SK-N-SH treated with all-trans-retinoic acid at 6 μM for 48 hours (cell line): ENCODE measurements around the gene CDK14.

Experiments used
- ATAC-seq: fragments of 200-7000 bp; cut with Tn5 transposase; 3 replicates; pipeline ENCODE4 v1.9.1; 2020; ENCODE audit warnings: mild to moderate bottlenecking, moderate library complexity
- ARNTL ChIP-seq: fragments of 450-650 bp; formaldehyde crosslinking; IDR thresholded peaks from 2 replicates; pipeline ENCODE4 v1.5.0; 2020; ENCODE audit warnings: low read depth, mild to moderate bottlenecking, moderate library complexity, borderline replicate concordance
- BACH2 ChIP-seq: fragments of 250-450 bp; sonication (Bioruptor Pico); IDR thresholded peaks from 2 replicates; pipeline ENCODE4 v1.9.0; 2021; ENCODE audit warnings: mild to moderate bottlenecking, borderline replicate concordance
- CSDC2 ChIP-seq: fragments of 250-450 bp; sonication (Bioruptor Pico); IDR thresholded peaks from 2 replicates; pipeline ENCODE4 v1.5.0; 2020; ENCODE audit warnings: mild to moderate bottlenecking, moderate library complexity
- ESRRG ChIP-seq: fragments of 250-450 bp; sonication (Bioruptor Pico); IDR thresholded peaks from 2 replicates; pipeline ENCODE4 v1.6.1; 2021; ENCODE audit warnings: mild to moderate bottlenecking
- GLIS3 ChIP-seq: fragments of 250-450 bp; sonication (Bioruptor Pico); IDR thresholded peaks from 2 replicates; pipeline ENCODE4 v1.5.0; 2020; ENCODE audit warnings: mild to moderate bottlenecking, moderate library complexity
- ISL1 ChIP-seq: fragments of 250-450 bp; sonication (Bioruptor Pico); IDR thresholded peaks from 2 replicates; pipeline ENCODE4 v2.1.2; 2022; ENCODE audit warnings: mild to moderate bottlenecking, moderate library complexity
- OSR1 ChIP-seq: fragments of 250-450 bp; sonication (Bioruptor Pico); IDR thresholded peaks from 2 replicates; pipeline ENCODE4 v1.8.0; 2022; ENCODE audit warnings: moderate library complexity, mild to moderate bottlenecking, inconsistent platforms
- PPARA ChIP-seq: fragments of 250-450 bp; sonication (Bioruptor Pico); IDR thresholded peaks from 2 replicates; pipeline ENCODE4 v1.5.0; 2020; ENCODE audit warnings: mild to moderate bottlenecking, borderline replicate concordance
- RARB ChIP-seq: fragments of 250-450 bp; sonication (Bioruptor Pico); IDR thresholded peaks from 2 replicates; pipeline ENCODE4 v1.8.0; 2021; ENCODE audit warnings: mild to moderate bottlenecking, moderate library complexity
- SNAI2 ChIP-seq: fragments of 250-450 bp; sonication (Bioruptor Pico); IDR thresholded peaks from 2 replicates; pipeline ENCODE4 v1.5.0; 2020; ENCODE audit warnings: mild to moderate bottlenecking, moderate library complexity
- TCF4 ChIP-seq: fragments of 250-450 bp; sonication (Bioruptor Pico); IDR thresholded peaks from 2 replicates; pipeline ENCODE4 v1.8.0; 2021; ENCODE audit warnings: mild to moderate bottlenecking, moderate library complexity, borderline replicate concordance
- TOX ChIP-seq: fragments of 250-450 bp; sonication (Bioruptor Pico); IDR thresholded peaks from 2 replicates; pipeline ENCODE4 v1.8.0; 2021; ENCODE audit warnings: mild to moderate bottlenecking, moderate library complexity, borderline replicate concordance
- ZC3H10 ChIP-seq: fragments of 250-450 bp; sonication (Bioruptor Pico); IDR thresholded peaks from 2 replicates; pipeline ENCODE4 v1.5.1; 2021; ENCODE audit warnings: mild to moderate bottlenecking, moderate library complexity
- ZFP3 ChIP-seq: fragments of 250-450 bp; sonication (Bioruptor Pico); IDR thresholded peaks from 2 replicates; pipeline ENCODE4 v1.5.0; 2020; ENCODE audit warnings: mild to moderate bottlenecking, moderate library complexity
- ZFP30 ChIP-seq: fragments of 450-650 bp; formaldehyde crosslinking; IDR thresholded peaks from 2 replicates; pipeline ENCODE4 v1.5.0; 2022; ENCODE audit warnings: mild to moderate bottlenecking, moderate library complexity
- ZNF565 ChIP-seq: fragments of 450-650 bp; formaldehyde crosslinking; conservative IDR thresholded peaks from 2 replicates; pipeline ENCODE4 v1.5.0; 2020; ENCODE audit warnings: low read depth, mild to moderate bottlenecking, moderate library complexity
- ZNF70 ChIP-seq: fragments of 450-650 bp; formaldehyde crosslinking; IDR thresholded peaks from 2 replicates; pipeline ENCODE4 v1.5.0; 2020; ENCODE audit warnings: mild to moderate bottlenecking, moderate library complexity
- ZNF8 ChIP-seq: fragments of 450-650 bp; formaldehyde crosslinking; IDR thresholded peaks from 2 replicates; pipeline ENCODE4 v1.5.0; 2020; ENCODE audit warnings: mild to moderate bottlenecking, moderate library complexity
- TF ChIP-seq, protein P1 (sequence below): fragments of 250-450 bp; sonication (Bioruptor Pico); IDR thresholded peaks from 2 replicates; pipeline ENCODE4 v1.5.1; 2021; ENCODE audit warnings: mild to moderate bottlenecking, moderate library complexity
- TF ChIP-seq, protein P2 (sequence below): fragments of 250-450 bp; sonication (Bioruptor Pico); IDR thresholded peaks from 2 replicates; pipeline ENCODE4 v1.5.0; 2020; ENCODE audit warnings: mild to moderate bottlenecking, moderate library complexity
- TF ChIP-seq, protein P3 (sequence below): fragments of 250-450 bp; sonication (Bioruptor Pico); IDR thresholded peaks from 2 replicates; pipeline ENCODE4 v1.8.0; 2021; ENCODE audit warnings: low read depth, mild to moderate bottlenecking, moderate library complexity, borderline replicate concordance

Gene CDK14

DNA sequence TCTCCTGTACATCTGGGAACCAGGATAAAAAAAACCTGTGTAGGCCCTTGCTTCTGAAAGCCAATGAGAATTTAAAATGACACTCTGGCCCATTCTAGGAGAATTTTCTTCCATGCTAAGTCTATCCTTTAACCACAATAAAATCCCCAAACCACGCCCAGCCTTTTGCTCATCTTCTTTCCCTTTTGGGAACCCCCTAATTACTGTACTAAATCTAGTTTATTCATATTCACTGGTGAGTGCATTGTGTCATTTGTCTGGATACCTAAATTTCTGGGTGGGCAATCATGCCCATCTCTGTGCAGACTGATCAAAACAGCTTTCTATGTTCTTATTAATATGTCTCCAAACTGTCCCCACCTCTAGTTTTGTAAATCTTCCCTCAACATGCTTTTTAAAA is 11.7 kb upstream of the CDK14 start:
- TF ChIP-seq, protein P1, sequence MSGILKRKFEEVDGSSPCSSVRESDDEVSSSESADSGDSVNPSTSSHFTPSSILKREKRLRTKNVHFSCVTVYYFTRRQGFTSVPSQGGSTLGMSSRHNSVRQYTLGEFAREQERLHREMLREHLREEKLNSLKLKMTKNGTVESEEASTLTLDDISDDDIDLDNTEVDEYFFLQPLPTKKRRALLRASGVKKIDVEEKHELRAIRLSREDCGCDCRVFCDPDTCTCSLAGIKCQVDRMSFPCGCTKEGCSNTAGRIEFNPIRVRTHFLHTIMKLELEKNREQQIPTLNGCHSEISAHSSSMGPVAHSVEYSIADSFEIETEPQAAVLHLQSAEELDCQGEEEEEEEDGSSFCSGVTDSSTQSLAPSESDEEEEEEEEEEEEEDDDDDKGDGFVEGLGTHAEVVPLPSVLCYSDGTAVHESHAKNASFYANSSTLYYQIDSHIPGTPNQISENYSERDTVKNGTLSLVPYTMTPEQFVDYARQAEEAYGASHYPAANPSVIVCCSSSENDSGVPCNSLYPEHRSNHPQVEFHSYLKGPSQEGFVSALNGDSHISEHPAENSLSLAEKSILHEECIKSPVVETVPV = no peak
- TF ChIP-seq GLIS3 (CRISPR knock-in tag) (no peak), ZC3H10 (CRISPR knock-in tag) (no peak), RARB (no peak), ZFP3 (CRISPR knock-in tag) (no peak), BACH2 (no peak), TOX (CRISPR knock-in tag) (no peak), TCF4 (CRISPR knock-in tag) (no peak), OSR1 (CRISPR knock-in tag) (no peak), PPARA (no peak), ARNTL (CRISPR knock-in tag) (no peak), SNAI2 (no peak), ZFP30 (CRISPR knock-in tag) (no peak), ZNF70 (CRISPR knock-in tag) (no peak), ZNF8 (CRISPR knock-in tag) (no peak), ZNF565 (no peak)
- TF ChIP-seq, protein P2, sequence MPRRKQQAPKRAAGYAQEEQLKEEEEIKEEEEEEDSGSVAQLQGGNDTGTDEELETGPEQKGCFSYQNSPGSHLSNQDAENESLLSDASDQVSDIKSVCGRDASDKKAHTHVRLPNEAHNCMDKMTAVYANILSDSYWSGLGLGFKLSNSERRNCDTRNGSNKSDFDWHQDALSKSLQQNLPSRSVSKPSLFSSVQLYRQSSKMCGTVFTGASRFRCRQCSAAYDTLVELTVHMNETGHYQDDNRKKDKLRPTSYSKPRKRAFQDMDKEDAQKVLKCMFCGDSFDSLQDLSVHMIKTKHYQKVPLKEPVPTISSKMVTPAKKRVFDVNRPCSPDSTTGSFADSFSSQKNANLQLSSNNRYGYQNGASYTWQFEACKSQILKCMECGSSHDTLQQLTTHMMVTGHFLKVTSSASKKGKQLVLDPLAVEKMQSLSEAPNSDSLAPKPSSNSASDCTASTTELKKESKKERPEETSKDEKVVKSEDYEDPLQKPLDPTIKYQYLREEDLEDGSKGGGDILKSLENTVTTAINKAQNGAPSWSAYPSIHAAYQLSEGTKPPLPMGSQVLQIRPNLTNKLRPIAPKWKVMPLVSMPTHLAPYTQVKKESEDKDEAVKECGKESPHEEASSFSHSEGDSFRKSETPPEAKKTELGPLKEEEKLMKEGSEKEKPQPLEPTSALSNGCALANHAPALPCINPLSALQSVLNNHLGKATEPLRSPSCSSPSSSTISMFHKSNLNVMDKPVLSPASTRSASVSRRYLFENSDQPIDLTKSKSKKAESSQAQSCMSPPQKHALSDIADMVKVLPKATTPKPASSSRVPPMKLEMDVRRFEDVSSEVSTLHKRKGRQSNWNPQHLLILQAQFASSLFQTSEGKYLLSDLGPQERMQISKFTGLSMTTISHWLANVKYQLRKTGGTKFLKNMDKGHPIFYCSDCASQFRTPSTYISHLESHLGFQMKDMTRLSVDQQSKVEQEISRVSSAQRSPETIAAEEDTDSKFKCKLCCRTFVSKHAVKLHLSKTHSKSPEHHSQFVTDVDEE (CRISPR knock-in tag) = no peak
- TF ChIP-seq, protein P3, sequence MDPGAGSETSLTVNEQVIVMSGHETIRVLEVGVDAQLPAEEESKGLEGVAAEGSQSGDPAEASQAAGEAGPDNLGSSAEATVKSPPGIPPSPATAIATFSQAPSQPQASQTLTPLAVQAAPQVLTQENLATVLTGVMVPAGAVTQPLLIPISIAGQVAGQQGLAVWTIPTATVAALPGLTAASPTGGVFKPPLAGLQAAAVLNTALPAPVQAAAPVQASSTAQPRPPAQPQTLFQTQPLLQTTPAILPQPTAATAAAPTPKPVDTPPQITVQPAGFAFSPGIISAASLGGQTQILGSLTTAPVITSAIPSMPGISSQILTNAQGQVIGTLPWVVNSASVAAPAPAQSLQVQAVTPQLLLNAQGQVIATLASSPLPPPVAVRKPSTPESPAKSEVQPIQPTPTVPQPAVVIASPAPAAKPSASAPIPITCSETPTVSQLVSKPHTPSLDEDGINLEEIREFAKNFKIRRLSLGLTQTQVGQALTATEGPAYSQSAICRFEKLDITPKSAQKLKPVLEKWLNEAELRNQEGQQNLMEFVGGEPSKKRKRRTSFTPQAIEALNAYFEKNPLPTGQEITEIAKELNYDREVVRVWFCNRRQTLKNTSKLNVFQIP = no peak
- ATAC-seq = no peak

GRCh38 chr7:90586091-90586490 is 10.0 kb upstream of the CDK14 start:
- TF ChIP-seq ZFP30 (CRISPR knock-in tag) (no peak), ISL1 (CRISPR knock-in tag) (peak; percentile 36)
- no peak; the same call in 2 of the 3 replicates for ATAC-seq

GRCh38 chr7:90587766-90588165 is 8.4 kb upstream of the CDK14 start:
- no peak for TF ChIP-seq GLIS3 (CRISPR knock-in tag)
- no peak for TF ChIP-seq CSDC2
- TF ChIP-seq ISL1 (CRISPR knock-in tag) = no peak
- TF ChIP-seq, protein P1 = no peak
- TF ChIP-seq, all 23 proteins: peak for 0
- ATAC-seq = no peak

DNA sequence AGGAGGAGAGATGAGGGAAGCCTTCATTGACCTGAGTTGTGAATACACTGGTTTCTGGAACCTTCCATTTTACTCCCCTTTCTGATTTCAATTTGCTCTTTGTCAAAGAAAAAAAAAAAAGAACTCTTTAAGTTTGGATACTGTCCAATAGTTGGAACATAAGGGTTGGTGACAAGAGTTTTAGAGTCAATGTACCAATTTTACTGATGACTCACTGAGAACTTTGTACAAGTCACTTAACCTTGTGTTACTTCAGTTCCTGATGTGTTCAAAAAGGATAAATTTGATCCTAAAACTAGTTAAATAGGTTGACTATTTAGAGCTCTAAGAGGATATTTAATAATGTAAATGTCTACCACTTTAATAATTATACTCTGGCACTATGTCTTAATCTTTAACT is 4.1 kb upstream of the CDK14 start:
- no peak for ATAC-seq
- TF ChIP-seq, protein P2 (CRISPR knock-in tag) = no peak
- TF ChIP-seq GLIS3 (CRISPR knock-in tag) = no peak
- TF ChIP-seq ZFP3 (CRISPR knock-in tag) = no peak
- TF ChIP-seq BACH2 = no peak
- no peak for TF ChIP-seq CSDC2
- TF ChIP-seq, protein P1 = no peak
- TF ChIP-seq PPARA = no peak
- no peak for TF ChIP-seq ZNF8 (CRISPR knock-in tag)
- TF ChIP-seq SNAI2 = no peak
- TF ChIP-seq RARB = no peak
- no peak for TF ChIP-seq ESRRG (CRISPR knock-in tag)
- no peak for TF ChIP-seq TCF4 (CRISPR knock-in tag)
- TF ChIP-seq ZC3H10 (CRISPR knock-in tag) = no peak
- TF ChIP-seq, protein P3 = no peak
- no peak for TF ChIP-seq OSR1 (CRISPR knock-in tag)
- TF ChIP-seq ZFP30 (CRISPR knock-in tag) = no peak
